Measurements from ENCODE around the gene WNT9B. TPM values are rescaled to one million over a fixed set of nuclear protein-coding genes. Genes with fewer than 3 reads are reported as not detected.

Gene WNT9B
- total and polyA plus RNA-seq, 2 experiments from 2014 or later: 2.4 to 2.6 TPM

DNA sequence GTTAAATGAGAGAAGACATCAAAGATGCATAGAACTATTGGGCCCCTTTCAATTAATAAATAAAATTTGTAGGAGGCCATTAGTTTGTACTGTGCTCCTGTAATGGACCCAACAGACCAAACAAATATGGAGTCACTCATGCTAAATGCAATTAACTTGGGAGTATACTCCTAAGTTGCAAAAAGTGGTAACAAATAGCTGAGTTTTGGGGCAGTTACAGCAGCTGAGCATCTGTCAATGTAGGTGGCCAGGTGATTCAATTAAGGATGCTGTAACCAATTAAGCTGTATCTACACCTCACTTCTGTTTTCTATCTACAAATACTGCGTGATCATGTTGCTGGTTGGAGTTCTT is 34.9 kb downstream of the WNT9B start:
- H3K36me3 ChIP-seq (replicated peaks; ENCODE audit: insufficient read depth, low read depth): no peaks in the 10 kb centered on the region
- no peaks in the 10 kb centered on the region for H3K79me2 ChIP-seq
- 91% methylated on average over 1 of the region's 1 CpG for WGBS (ENCODE audit: low lambda C conversion rate, missing lambda C conversion rate)
- H3K27ac ChIP-seq: no peak overlapping the region
- no peak for DNase-seq (ENCODE audit: low spot score)
- H3K4me1 ChIP-seq (ENCODE audit: insufficient read depth): no peaks in the 10 kb centered on the region
- TF ChIP-seq EZH2 (IDR thresholded peaks at IDR 0.05; ENCODE audit: borderline replicate concordance) (no peak), EZH2phosphoT487 (IDR thresholded peaks at IDR 0.05; ENCODE audit: low read depth, severe bottlenecking, unreplicated experiment) (no peak)
- TF ChIP-seq, protein P1, sequence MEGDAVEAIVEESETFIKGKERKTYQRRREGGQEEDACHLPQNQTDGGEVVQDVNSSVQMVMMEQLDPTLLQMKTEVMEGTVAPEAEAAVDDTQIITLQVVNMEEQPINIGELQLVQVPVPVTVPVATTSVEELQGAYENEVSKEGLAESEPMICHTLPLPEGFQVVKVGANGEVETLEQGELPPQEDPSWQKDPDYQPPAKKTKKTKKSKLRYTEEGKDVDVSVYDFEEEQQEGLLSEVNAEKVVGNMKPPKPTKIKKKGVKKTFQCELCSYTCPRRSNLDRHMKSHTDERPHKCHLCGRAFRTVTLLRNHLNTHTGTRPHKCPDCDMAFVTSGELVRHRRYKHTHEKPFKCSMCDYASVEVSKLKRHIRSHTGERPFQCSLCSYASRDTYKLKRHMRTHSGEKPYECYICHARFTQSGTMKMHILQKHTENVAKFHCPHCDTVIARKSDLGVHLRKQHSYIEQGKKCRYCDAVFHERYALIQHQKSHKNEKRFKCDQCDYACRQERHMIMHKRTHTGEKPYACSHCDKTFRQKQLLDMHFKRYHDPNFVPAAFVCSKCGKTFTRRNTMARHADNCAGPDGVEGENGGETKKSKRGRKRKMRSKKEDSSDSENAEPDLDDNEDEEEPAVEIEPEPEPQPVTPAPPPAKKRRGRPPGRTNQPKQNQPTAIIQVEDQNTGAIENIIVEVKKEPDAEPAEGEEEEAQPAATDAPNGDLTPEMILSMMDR (IDR thresholded peaks at IDR 0.05; ENCODE audit: poor library complexity): no peak
- H2AFZ ChIP-seq: no peak overlapping the region
- H3K4me3 ChIP-seq: no peak overlapping the region
- H4K20me1 ChIP-seq (ENCODE audit: insufficient read depth, poor library complexity, severe bottlenecking): no peaks in the 10 kb centered on the region
- H3K9me3 ChIP-seq (ENCODE audit: low read depth): no peaks in the 10 kb centered on the region
- no peaks in the 10 kb centered on the region for H3K27me3 ChIP-seq
- H3K4me2 ChIP-seq: no peak overlapping the region
- H3K9me2 ChIP-seq (replicated peaks; ENCODE audit: insufficient read depth): no peaks in the 10 kb centered on the region

DNA sequence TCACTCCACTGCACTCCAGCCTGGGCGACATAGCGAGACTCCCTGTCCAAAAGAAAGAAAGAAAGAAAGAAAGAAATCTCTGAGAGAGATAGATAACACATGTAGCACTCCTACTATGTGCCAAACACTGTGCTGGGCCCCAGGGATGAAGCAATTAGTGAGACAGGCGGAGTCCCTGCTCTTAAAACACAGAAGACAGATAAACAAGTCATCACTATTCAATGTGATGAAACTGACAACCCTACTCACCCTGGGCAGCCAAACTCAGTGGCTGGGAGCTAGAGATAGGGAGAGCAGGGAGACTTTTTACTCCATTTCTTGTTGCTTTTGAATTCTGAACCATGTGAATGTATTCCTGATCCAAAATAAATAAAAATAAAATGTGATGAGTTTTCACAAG is 36.3 kb downstream of the WNT9B start:
- WGBS (ENCODE audit: low lambda C conversion rate, missing lambda C conversion rate): 84% methylated on average over 3 of the region's 3 CpGs
- H3K4me2 ChIP-seq: no peak overlapping the region
- no peaks in the 10 kb centered on the region for H3K9me2 ChIP-seq (replicated peaks; ENCODE audit: insufficient read depth)
- no peaks in the 10 kb centered on the region for H3K9me3 ChIP-seq (ENCODE audit: low read depth)
- H3K79me2 ChIP-seq: no peaks in the 10 kb centered on the region
- H3K4me1 ChIP-seq (ENCODE audit: insufficient read depth): no peaks in the 10 kb centered on the region
- no peaks in the 10 kb centered on the region for H3K36me3 ChIP-seq (replicated peaks; ENCODE audit: insufficient read depth, low read depth)
- H3K27ac ChIP-seq: no peak overlapping the region
- H2AFZ ChIP-seq: no peak overlapping the region
- H3K27me3 ChIP-seq: peaks cover 4% of the 10 kb centered on the region
- no peak for DNase-seq (ENCODE audit: low spot score)
- no peak overlapping the region for H3K4me3 ChIP-seq
- TF ChIP-seq, protein P1 (IDR thresholded peaks at IDR 0.05; ENCODE audit: poor library complexity): no peak
- H4K20me1 ChIP-seq (ENCODE audit: insufficient read depth, poor library complexity, severe bottlenecking): no peaks in the 10 kb centered on the region

GRCh38 chr17:46888727-46889126 is 37.3 kb downstream of the WNT9B start:
- H3K36me3 ChIP-seq (replicated peaks; ENCODE audit: insufficient read depth, low read depth): no peaks in the 10 kb centered on the region
- H3K79me2 ChIP-seq: no peaks in the 10 kb centered on the region
- no peak for DNase-seq (ENCODE audit: low spot score)
- H3K27ac ChIP-seq: no peak overlapping the region
- no peak overlapping the region for H3K4me2 ChIP-seq
- H4K20me1 ChIP-seq (ENCODE audit: insufficient read depth, poor library complexity, severe bottlenecking): no peaks in the 10 kb centered on the region
- no peak overlapping the region for H3K4me3 ChIP-seq
- H2AFZ ChIP-seq: no peak overlapping the region
- TF ChIP-seq, protein P1 (IDR thresholded peaks at IDR 0.05; ENCODE audit: poor library complexity): no peak
- TF ChIP-seq EZH2 (IDR thresholded peaks at IDR 0.05; ENCODE audit: borderline replicate concordance): no peak
- no peak for TF ChIP-seq EZH2phosphoT487 (IDR thresholded peaks at IDR 0.05; ENCODE audit: low read depth, severe bottlenecking, unreplicated experiment)
- peaks cover 6% of the 10 kb centered on the region for H3K27me3 ChIP-seq
- H3K9me3 ChIP-seq (ENCODE audit: low read depth): no peaks in the 10 kb centered on the region
- WGBS (ENCODE audit: low lambda C conversion rate, missing lambda C conversion rate): 80% methylated on average over 1 of the region's 1 CpG
- H3K4me1 ChIP-seq (ENCODE audit: insufficient read depth): no peaks in the 10 kb centered on the region
- H3K9me2 ChIP-seq (replicated peaks; ENCODE audit: insufficient read depth): no peaks in the 10 kb centered on the region

DNA sequence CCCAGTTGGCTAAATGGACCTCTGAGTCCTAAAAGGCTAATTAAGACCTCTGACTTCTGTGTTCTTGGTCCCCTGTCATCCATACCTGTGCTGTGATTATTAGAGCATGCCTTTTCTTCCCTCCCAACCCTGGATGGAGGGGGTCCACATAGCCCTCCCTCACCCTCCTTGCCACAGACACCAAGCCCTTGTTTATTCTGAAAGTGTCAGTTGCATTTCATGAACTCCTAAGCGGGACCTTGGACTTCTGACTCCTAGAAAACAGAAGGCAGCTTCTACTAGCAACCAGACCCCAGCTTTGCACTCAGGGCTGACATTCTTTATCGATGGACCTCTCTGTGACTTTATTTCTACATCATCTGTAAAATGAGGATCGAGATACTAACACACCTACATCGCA is 38.1 kb downstream of the WNT9B start:
- Histone ChIP-seq H3K9me3 (ENCODE audit: low read depth) (no peaks in the 10 kb centered on the region), H3K4me2 (no peak overlapping the region), H3K9me2 (replicated peaks; ENCODE audit: insufficient read depth) (no peaks in the 10 kb centered on the region), H3K79me2 (no peaks in the 10 kb centered on the region), H3K27me3 (peaks cover 6% of the 10 kb centered on the region), H3K36me3 (replicated peaks; ENCODE audit: insufficient read depth, low read depth) (no peaks in the 10 kb centered on the region), H3K27ac (no peak overlapping the region), H3K4me3 (no peak overlapping the region), H3K4me1 (ENCODE audit: insufficient read depth) (peaks cover 4% of the 10 kb centered on the region), H4K20me1 (ENCODE audit: insufficient read depth, poor library complexity, severe bottlenecking) (no peaks in the 10 kb centered on the region), H2AFZ (no peak overlapping the region)
- TF ChIP-seq EZH2 (IDR thresholded peaks at IDR 0.05; ENCODE audit: borderline replicate concordance): no peak
- TF ChIP-seq, protein P1 (IDR thresholded peaks at IDR 0.05; ENCODE audit: poor library complexity): no peak
- no peak for TF ChIP-seq EZH2phosphoT487 (IDR thresholded peaks at IDR 0.05; ENCODE audit: low read depth, severe bottlenecking, unreplicated experiment)
- 69% methylated on average over 4 of the region's 4 CpGs for WGBS (ENCODE audit: low lambda C conversion rate, missing lambda C conversion rate)
- no peak for DNase-seq (ENCODE audit: low spot score)

Measured in hepatocyte (in vitro differentiated cells).